SW480 (cell line): Measurements from ENCODE around the gene E2F4.

Experiments
- DNase-seq: peaks from one replicate; pipeline ENCODE4 v3.0.0-alpha.2; 2016; ENCODE audit warnings: low spot score

E2F4 gene

GRCh38 chr16:67208154-67208896 is 16.4 kb downstream of the E2F4 start:
- DNase-seq: no peak

DNA sequence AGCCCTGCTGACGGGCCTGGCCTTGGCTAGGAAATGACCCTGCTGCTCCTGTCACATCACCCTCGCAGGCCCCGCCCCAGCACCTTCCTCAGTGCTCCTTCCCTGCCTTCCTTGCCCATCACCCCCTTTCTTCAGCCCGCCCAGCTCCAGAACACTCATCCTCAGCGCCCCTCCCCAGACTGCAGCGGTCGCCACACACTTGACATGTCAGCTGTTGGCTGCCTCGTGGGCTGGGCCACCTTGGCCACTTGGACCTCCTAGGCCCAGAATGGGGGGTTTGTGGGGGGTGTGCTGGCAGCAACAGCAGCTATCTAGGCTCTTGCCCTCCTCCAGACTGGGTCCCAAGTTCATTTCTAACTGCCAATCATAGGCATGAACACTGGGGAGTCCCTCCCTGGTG is 17.6 kb downstream of the E2F4 start:
- no peak for DNase-seq

DNA sequence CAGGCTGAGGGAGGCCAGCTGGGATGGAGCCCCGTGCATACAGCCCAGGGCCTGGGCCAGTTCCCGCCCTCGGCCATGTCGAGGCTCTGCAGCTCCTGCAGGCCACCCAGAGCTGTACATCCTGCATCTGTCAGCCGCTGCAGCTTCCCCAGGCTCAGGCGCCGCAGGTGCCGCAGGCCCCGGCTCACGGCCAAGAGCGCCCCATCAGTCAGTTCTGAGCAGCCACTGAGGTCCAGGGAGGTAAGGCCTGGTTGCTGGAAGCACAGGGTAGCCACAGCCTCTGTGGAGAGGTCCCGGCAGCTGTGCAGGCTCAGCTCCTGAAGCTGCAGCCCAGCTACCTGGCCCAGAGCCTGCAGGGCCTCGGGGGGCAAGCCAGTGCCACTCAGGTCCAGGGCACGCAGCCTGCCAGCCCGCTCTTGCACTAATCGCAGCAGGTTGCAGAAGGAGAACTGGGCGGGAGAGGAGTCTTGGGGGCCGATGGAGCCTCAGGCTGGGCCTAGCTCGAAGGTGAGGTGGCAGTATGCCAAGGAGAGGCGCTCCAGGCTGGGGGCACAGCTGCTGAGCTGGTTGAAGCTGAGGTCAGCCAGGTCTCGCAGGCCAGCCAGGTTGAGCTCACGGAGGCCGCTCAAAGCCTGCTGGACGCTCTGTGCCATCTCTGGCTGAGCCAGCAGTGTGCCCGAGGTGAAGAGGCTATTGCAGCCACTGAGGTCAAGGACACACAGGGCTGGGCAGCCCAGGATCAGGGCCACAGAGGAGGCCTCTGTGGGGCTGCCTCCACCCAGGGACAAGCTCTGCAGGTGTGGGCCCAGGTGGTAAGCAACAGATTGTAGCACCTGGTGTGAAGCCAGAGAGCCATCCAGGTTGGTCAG is 18.3 kb downstream of the E2F4 start:
- DNase-seq: no peak

DNA sequence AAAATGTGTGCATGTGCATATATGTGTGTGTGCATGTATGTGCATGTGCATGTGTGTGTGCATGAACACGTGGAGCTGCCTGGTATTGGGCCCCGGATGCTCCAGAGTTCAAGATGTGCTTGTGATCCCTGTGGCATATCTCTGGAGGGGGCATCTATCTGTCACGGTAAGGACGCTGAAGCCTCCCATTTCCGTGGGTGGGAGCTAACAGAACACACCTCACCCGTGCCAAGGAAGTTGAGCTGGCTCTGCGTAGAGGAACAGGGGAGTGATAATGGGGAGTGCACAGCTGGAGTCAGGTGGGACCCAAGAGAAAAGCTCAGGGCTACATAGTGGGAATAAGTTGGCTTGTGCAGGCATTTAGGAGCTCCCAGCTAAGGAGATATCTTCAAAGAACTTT is 19.7 kb downstream of the E2F4 start:
- no peak for DNase-seq

GRCh38 chr16:67212766-67213165 is 20.8 kb downstream of the E2F4 start:
- peak; percentile 55 for DNase-seq

- DNase-seq: no peak
Observed at GRCh38 chr16:67213197-67214019, 21.5 kb downstream of the E2F4 start.

GRCh38 chr16:67215706-67216105 is 23.8 kb downstream of the E2F4 start:
- DNase-seq: no peak

GRCh38 chr16:67216612-67217490 is 24.9 kb downstream of the E2F4 start:
- DNase-seq: no peak

DNA sequence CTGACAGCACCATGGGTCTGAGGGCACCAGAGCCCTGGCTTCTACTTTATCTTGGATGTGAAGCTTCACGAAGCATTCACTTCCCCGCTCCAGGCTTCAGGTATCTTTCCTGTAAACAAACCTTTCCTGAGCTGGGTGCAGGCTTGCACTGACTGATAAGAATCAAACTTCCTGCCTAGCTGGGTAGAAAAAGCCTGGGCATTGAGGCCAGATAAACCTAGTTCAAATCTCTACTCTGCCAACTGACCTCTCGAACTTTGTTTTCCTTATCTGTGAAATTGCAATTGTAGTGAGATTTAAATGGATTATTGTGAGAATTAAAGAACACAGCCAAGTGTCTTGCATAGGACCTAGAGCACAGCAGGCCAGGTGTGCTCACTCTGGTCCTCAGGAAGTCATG is 32.0 kb downstream of the E2F4 start:
- no peak for DNase-seq

DNA sequence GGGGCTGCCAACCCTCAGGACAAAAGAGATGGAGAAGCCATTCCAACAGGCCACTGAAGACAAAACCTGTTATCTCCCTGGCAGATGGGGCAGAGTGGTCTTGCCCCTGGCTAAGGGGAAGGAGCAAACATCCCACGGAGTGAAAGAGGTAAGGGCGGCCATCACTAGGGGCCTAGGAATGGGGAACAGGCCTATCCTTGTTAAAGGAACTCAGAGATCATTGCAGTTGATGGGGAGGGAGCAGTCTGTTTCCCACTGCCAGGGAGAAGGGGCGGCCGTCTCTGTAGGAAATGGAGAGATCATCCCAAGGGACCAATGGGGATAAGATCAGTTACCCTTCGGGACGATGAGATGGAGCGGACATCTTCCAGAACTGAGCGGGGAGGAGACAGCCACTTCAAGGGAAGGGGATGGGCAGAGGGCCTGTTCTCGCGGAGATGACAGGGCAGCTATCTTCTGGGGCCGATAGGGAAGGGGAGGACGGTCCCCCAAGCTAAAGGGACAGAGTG is 34.4 kb downstream of the E2F4 start:
- DNase-seq: no peak

DNA sequence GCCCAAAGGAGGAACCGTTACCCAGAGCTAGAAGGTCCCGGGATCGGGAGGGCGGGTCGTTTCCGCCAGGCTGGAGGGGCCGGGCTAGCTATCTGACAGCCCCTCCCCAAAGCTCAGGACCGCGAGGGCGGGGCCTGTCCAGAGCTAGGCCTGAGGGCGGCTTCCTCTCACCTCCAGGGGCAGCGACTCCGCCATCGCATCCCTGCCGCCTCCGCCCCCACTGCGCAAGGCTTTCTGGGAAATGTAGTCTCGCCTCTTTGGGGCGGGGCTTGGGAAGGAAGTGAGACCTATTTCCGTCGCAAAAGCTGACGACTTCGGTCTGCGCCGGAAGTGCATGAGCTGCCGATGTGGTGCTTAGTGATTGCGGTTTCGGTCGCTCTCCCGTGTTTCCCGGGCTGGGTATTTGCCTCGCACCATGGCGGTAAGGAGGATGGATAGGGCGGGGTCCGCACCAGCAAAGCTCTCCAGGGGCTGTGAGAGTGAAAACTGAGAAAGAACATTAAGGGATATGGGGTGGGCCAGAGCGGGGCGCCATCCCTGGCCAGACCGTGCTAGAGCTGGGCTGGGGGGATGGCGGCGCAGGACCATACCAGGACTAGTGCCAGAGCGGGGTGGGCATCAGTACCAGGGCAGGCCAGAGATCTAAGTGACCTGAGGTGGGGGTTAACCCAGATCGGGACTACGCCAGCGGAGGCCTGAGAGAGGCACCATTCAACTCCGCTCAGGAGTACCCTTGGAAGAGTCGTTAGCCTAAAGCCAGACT is 35.0 kb downstream of the E2F4 start, which contains the start of gene TMEM208:
TSS of gene TMEM208 (plus strand) at position 327 of the 763 bp plus-strand sequence. CDS start at position 416, 89 bp downstream.
- peak; percentile 94 for DNase-seq

GRCh38 chr16:67227567-67227921 is 35.6 kb downstream of the E2F4 start:
- DNase-seq: no peak

DNA sequence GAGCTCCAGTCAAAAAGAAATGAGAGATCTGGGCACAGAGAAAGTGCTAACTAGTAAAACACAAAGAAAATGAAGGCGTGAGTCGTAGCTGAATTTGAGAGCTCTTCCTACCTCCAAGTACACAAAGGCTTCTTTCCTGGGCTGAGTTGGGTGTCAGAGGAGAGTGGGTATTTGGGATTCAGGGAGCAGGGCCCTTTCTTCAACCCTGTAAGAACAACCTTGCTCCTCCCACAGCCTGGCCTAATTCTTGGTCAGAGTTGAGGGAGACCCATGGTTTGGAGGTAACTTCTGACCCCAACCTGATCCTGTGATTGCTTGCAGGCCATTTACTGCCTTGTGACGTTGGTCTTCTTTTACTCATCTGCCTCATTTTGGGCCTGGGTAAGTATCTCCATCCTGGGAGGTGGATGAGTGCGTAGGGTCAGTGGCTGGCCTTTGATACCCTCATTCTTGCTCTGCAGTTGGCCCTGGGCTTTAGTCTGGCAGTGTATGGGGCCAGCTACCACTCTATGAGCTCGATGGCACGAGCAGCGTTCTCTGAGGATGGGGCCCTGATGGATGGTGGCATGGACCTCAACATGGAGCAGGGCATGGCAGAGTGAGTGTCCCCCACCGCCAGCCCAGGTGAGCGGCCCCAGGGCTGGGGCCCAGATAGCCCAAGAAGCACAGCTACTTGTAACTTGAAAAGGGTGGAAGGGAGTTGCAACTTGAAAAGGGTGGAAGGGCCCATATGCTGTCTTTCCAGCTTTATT is 36.3 kb downstream of the E2F4 start:
- DNase-seq: no peak

DNA sequence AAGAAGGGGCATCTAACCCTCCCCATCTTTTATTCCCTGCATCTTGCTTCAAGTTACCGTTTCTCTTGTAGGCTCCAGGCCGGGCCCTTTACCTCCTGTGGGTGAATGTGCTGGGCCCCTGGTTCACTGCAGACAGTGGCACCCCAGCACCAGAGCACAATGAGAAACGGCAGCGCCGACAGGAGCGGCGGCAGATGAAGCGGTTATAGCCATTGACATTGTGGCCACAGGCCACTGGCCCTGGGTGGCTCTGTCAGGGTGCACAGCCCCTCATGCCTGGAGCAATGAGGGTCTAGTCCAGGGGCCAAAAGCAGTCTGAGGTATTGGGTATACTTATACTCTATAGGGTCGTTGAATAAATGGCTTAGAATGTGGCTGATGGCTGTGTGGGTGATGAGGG is 37.0 kb downstream of the E2F4 start:
- DNase-seq: no peak

GRCh38 chr16:67229906-67230808 is 38.2 kb downstream of the E2F4 start:
- no peak for DNase-seq

DNA sequence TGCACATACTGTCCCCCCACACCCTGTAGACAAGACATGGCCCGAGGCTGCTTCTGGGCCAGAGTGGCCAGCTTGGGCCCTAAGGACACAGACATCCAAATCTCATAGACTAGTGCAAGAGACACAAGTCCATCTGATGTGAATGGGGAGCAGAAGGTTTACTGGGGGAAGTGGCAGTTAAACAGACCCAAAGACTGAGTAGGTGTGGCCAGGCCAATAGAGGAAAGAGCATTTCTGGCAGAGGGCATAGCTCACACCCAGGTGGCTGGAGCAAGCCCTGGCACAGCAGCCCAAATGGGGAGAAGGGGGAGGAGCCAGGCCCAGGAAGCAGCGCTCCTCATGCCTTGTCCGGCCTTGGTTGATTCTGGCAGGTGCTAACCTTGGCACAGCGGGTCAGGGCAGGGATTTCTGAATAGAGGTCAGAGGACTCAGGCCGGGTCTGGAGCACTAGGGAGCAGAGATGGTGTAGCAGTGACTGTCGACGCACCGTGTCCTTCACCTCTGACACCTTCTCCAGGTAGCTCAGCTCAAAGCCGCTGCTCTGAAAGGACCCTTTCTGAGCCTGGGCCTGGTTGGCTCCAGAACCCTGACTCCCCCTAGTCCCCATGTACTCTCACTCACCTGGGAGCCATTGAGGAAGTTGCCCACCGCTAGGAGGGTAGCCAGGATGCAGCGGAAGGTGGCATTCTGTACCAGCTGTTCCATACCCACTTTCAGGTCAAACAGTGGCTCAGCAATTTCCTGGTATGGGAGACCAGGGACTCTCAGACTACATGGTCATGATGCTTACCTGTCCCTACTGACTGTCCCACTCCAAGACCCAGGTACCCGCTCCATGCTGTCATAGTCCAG is 39.1 kb downstream of the E2F4 start:
- no peak for DNase-seq

- DNase-seq: no peak
Observed at GRCh38 chr16:67233596-67233995, 41.6 kb downstream of the E2F4 start.

DNA sequence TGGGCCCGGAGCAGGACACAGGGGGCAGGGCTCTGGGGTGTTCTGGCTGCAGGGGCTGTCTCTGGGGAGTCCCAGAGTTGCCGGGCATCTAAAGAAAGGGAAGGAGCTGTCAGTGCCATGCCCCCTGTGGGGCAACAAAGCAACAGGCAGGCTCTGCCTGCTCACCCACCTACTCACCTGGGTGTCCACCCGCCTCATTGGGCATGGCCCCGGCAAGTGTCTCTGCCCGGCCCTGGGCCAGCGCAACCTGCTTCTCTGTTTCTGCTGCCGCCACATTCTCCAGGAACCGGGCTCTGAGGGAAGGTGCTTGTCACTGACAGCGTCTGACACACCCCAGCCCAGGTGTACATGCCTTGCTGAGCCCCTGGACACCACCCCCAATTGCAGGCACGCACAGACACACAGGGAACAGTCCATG is 42.2 kb downstream of the E2F4 start:
- DNase-seq: no peak
